Stimulated activated CD4-positive, alpha-beta T cell treated with anti-CD3 and anti-CD28 coated beads, Interleukin-2, amount 100 ng/mL, for 48 hours (primary cell): Measurements from ENCODE around the gene MAML3.

Source experiments
- DNase-seq, 2 donors: peaks; one replicate each; pipeline ENCODE4 v3.0.0-alpha.2; 2020

MAML3 gene

DNA sequence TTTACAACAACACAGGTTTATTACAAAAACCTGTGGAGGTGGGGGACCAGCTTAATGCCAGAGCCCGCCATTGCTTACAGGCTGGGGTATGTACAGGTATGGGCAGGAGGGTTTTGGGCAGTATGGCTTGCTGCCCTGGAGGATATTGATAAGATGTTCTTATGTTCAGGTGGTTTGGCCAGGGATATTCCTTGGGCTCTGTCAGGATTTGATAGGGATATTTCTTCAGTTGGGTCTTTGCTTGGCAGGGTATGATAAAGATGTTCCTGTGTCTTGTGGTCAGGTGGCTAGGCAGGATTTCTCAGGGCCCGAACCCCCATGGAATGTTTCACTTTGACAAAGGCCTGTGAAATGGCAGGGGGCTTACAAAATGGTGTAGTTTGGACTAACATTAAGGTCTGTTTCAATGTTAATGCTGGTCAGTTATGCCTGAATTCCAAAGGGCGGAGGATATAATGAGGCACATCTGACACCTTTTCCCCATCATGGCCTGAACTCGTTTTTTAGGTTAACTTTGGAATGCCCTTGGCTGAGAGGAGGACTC, 485.3 kb downstream of the MAML3 start:
- no peak for DNase-seq

DNA sequence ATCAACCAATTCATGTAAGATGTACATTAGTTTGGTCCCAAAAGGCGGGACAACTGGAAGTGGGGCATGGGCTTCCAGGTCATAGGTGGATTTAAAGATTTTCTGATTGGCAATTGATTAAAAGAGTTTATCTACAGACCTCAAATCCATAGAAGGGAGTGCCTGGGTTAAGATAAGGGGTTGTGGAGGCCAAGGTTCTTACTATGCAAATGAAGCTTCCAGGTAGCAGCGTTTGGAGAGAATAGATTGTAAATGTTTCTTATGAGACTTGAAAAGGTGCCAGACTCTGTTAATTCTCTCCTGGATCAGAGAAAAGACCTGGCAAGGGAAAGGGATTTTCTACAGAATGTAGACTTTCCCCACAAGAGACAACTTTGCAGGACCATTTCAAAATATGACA, 485.9 kb downstream of the MAML3 start:
- DNase-seq = no peak
